Astrocyte of the spinal cord (primary cell): ENCODE results near the gene RBL1.

ENCODE experiments used
- DNase-seq: peaks from one replicate; pipeline ENCODE4 v3.0.0; 2011; ENCODE audit warnings: low read depth, low spot score
- H3K4me3 ChIP-seq: 2 replicates; pipeline ENCODE4 v1.5.1; 2011; ENCODE audit warnings: low read depth, mild to moderate bottlenecking, low read length, moderate library complexity
- CTCF ChIP-seq: IDR thresholded peaks from 2 replicates; pipeline ENCODE4 v1.5.1; 2012; ENCODE audit warnings: low read depth, mild to moderate bottlenecking, low read length, inconsistent platforms
- in situ Hi-C: cut with HindIII; loops from 2 replicates; pipeline ENCODE4 v1.10.0; 2017; ENCODE audit warnings: low sequenced_read_pairs

RBL1 gene

GRCh38 chr20:37095599-37096414, at the start of gene RBL1:
Gene RBL1, minus strand, starts transcription at chr20:37095997. Its CDS starts 69 bp downstream, at chr20:37095928.
- TF ChIP-seq CTCF: peak; percentile 48
- H3K4me3 ChIP-seq: peak within 1 kb of the TSS; percentile 68
- DNase-seq: peak; percentile 91
- in situ Hi-C loops: no loop called here

- DNase-seq: no peak
Observed at GRCh38 chr20:37144856-37145404, 49.1 kb upstream of the RBL1 start.

GRCh38 chr20:37142708-37143107, 46.9 kb upstream of the RBL1 start:
- H3K4me3 ChIP-seq: no peak overlapping the region
- in situ Hi-C loops: no loop called here
- DNase-seq: no peak
- no peak for TF ChIP-seq CTCF

More at GRCh38 chr20:37144856-37145404, 49.1 kb upstream of the RBL1 start:
- no peak overlapping the region for H3K4me3 ChIP-seq
- no peak for TF ChIP-seq CTCF
- in situ Hi-C loops: no loop called here

GRCh38 chr20:37137547-37137946, 41.8 kb upstream of the RBL1 start:
- no peak for TF ChIP-seq CTCF
- no peak overlapping the region for H3K4me3 ChIP-seq
- in situ Hi-C loops: no loop called here
- no peak for DNase-seq

GRCh38 chr20:37133952-37134351, 38.2 kb upstream of the RBL1 start:
- no peak overlapping the region for H3K4me3 ChIP-seq
- DNase-seq: no peak
- in situ Hi-C loops: no loop called here
- no peak for TF ChIP-seq CTCF

GRCh38 chr20:37131486-37131885, 35.7 kb upstream of the RBL1 start:
- in situ Hi-C loops: no loop called here
- H3K4me3 ChIP-seq: no peak overlapping the region
- TF ChIP-seq CTCF: no peak
- DNase-seq: no peak
